Nephron progenitor cell (in vitro differentiated cells): ENCODE measurements around the gene IQCN.

ENCODE experiments used
- DNase-seq: peaks from one replicate; pipeline ENCODE4 v3.0.0; 2021
- H3K27ac Mint-ChIP-seq: 2 replicates; pipeline ENCODE4 v1.8.0; 2021; ENCODE audit warnings: mild to moderate bottlenecking, moderate library complexity, mixed read lengths
- H3K27me3 Mint-ChIP-seq: 2 replicates; pipeline ENCODE4 v1.8.0; 2021; ENCODE audit warnings: mild to moderate bottlenecking, low read depth, mixed read lengths; ENCODE audit not compliant: poor library complexity
- H3K36me3 Mint-ChIP-seq: 2 replicates; pipeline ENCODE4 v1.8.0; 2021; ENCODE audit warnings: low read depth, mixed read lengths
- H3K4me1 Mint-ChIP-seq: 2 replicates; pipeline ENCODE4 v1.8.0; 2021; ENCODE audit warnings: mixed read lengths
- H3K4me3 Mint-ChIP-seq: 2 replicates; pipeline ENCODE4 v1.8.0; 2021; ENCODE audit warnings: mild to moderate bottlenecking, moderate library complexity, mixed read lengths
- H3K9me3 Mint-ChIP-seq: 2 replicates; pipeline ENCODE4 v1.8.0; 2021; ENCODE audit warnings: mild to moderate bottlenecking, moderate library complexity, mixed read lengths
- TF ChIP-seq, protein P1 (sequence below): fragments of 200-600 bp; sonication (generic); IDR thresholded peaks from 2 replicates; pipeline ENCODE4 v1.5.0; 2021; ENCODE audit warnings: antibody characterized with exemption

IQCN gene

DNA sequence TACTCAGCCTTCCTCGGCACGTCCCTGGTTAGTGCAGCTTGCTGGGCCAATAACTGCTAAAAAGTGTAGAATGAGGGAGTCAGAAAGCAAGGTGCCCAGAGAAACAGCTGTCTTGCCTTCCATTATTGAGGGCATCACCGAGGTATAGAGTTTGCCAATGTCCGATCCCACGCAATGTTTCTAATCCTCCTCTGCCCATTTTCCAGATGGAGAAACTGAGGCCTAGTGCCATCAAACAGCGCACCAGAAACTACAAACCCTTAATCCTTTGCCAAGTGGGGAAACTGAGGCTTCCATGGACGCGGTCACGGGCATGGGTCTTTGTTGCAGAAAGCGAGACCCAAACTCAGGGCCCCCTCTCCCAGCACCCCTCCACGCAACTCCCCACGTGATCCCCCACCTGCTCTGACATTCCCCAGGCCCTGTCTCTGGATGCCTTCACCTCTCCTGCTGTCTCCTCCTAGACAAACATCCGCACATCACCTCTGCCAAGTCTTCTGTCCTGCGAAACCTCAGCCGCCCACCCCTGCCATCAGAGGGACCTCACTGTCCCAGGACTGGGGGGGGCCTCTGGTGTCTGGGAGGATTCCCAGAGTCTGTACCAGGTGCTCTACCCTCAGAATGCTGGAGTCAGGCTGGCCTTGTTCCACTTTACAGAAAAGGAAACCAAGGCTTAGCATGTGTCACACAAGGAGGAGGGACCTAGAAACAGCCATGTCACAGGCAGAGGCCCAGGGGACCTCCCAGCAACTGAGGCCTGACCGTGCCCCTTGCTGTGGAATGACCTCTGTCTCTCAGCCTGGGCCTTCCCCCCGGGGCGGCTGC is 47.1 kb downstream of the IQCN start:
- H3K4me3 Mint-ChIP-seq, result peak overlapping the region; percentile 13
- peaks cover 50% of the 10 kb centered on the region for H3K4me1 Mint-ChIP-seq
- TF ChIP-seq, protein P1, sequence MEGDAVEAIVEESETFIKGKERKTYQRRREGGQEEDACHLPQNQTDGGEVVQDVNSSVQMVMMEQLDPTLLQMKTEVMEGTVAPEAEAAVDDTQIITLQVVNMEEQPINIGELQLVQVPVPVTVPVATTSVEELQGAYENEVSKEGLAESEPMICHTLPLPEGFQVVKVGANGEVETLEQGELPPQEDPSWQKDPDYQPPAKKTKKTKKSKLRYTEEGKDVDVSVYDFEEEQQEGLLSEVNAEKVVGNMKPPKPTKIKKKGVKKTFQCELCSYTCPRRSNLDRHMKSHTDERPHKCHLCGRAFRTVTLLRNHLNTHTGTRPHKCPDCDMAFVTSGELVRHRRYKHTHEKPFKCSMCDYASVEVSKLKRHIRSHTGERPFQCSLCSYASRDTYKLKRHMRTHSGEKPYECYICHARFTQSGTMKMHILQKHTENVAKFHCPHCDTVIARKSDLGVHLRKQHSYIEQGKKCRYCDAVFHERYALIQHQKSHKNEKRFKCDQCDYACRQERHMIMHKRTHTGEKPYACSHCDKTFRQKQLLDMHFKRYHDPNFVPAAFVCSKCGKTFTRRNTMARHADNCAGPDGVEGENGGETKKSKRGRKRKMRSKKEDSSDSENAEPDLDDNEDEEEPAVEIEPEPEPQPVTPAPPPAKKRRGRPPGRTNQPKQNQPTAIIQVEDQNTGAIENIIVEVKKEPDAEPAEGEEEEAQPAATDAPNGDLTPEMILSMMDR, result no peak
- DNase-seq, result no peak
- H3K27ac Mint-ChIP-seq, result no peak overlapping the region
- H3K9me3 Mint-ChIP-seq, result no peaks in the 10 kb centered on the region
- H3K27me3 Mint-ChIP-seq, result peaks cover 64% of the 10 kb centered on the region
- no peaks in the 10 kb centered on the region for H3K36me3 Mint-ChIP-seq

DNA sequence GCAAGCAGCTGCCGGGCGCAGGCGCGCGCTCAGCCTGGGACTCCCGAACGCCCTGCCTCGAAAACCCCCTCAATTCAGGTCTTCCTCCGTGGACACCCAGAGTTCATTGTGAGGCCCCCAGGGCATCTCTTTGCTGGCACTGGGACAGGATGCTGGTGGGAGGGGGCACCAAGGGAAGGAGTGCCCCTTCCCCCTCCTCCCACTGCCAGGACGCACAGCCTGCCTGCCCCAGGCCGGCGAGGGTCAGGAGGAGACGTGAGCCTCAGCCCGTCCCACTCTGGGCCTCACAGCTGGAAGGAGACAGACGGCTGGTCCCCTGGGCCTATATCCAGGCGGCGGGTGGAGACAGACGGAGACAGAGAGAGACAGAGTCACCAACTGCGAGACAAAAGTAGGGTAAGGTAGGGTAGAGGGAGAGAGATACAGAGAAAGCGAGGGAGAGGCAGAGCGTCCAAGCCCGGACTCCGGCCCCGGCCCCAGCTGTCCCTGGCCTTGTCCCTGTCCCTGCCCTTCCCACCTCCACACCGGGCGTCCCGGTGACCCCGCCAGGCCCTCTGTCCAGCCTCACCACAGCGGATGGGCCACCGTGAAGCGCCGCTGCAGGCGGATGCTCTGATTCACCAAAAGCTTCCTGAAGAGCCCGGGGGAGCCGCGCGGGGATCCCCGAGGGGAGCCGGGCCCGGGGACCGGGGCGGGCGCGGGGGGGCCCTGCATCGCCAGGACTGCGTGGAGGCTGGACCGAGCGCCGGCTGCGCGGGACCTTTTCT is 48.4 kb downstream of the IQCN start, which contains the start of gene PDE4C:
TSS of gene PDE4C (minus strand) at position 737 of the 767 bp plus-strand sequence. CDS start at position 714, 23 bp downstream.
- Mint-ChIP-seq H3K27me3 (peaks cover 72% of the 10 kb centered on the region), H3K36me3 (no peaks in the 10 kb centered on the region), H3K27ac (no peak within 1 kb of the TSS), H3K4me3 (peak within 1 kb of the TSS; percentile 86), H3K4me1 (peaks cover 40% of the 10 kb centered on the region), H3K9me3 (no peaks in the 10 kb centered on the region)
- TF ChIP-seq, protein P1, result no peak
- peak; percentile 53 for DNase-seq

GRCh38 chr19:18225355-18225701 is 48.9 kb downstream of the IQCN start:
- Mint-ChIP-seq H3K36me3 (no peaks in the 10 kb centered on the region), H3K9me3 (no peaks in the 10 kb centered on the region), H3K27ac (no peak overlapping the region), H3K4me1 (peaks cover 42% of the 10 kb centered on the region), H3K4me3 (peak overlapping the region; percentile 86), H3K27me3 (peaks cover 72% of the 10 kb centered on the region)
- TF ChIP-seq, protein P1, result no peak
- no peak for DNase-seq

GRCh38 chr19:18224525-18225354 is 49.5 kb downstream of the IQCN start:
- peak overlapping the region; percentile 86 for H3K4me3 Mint-ChIP-seq
- peaks cover 75% of the 10 kb centered on the region for H3K27me3 Mint-ChIP-seq
- DNase-seq, result peak; percentile 99
- peaks cover 43% of the 10 kb centered on the region for H3K4me1 Mint-ChIP-seq
- TF ChIP-seq, protein P1, result no peak
- H3K9me3 Mint-ChIP-seq, result no peaks in the 10 kb centered on the region
- peak overlapping the region; percentile 11 for H3K27ac Mint-ChIP-seq
- H3K36me3 Mint-ChIP-seq, result no peaks in the 10 kb centered on the region

- peak; percentile 75 for DNase-seq
- Mint-ChIP-seq H3K27me3 (peaks cover 77% of the 10 kb centered on the region), H3K4me3 (peak overlapping the region; percentile 86), H3K9me3 (no peaks in the 10 kb centered on the region), H3K27ac (peak overlapping the region; percentile 11), H3K36me3 (no peaks in the 10 kb centered on the region), H3K4me1 (peaks cover 43% of the 10 kb centered on the region)
- TF ChIP-seq, protein P1, result no peak
Measured at GRCh38 chr19:18223860-18224524, 50.3 kb downstream of the IQCN start.
